Fibroblast of skin of abdomen (primary cell): Measurements from ENCODE around the gene DOCK4.

Source experiments
- DNase-seq: peaks from one replicate; pipeline ENCODE4 v3.0.0-alpha.2; 2013

The DOCK4 gene

DNA sequence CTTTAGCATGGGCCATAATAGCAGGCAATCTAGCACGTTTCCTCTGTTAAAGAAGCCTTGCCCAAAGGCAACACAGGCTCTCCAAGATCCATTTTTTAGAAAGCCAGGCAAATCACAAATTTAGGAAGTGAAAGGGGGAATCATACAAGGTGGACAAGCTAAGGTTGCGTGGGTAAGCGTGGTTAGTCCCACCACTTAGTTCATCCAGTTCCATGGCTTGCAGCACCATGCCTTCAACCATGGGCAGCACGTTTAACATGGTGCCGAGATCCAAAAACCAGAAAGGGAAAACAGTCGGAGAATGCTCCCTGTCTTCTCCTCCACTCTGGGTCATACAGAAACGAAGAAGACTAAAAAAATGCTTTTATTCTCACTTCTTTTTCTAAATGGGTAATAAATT is 409.5 kb downstream of the DOCK4 start:
- DNase-seq, result no peak

- DNase-seq, result peak; percentile 76
Measured at GRCh38 chr7:111789870-111790269, 416.3 kb downstream of the DOCK4 start.

DNA sequence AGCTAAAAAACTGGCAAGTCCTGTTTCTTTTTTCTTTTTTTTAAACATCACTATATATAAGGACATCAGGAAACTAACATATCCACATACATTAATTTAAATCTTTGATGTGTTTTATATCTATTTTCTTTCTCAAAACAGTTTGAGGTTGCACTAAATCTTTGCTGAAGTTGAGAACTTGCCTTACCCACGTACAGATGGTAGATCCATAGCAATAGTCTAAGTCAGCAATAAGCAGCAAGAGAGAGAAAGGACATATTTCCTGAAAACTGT is 417.2 kb downstream of the DOCK4 start:
- peak; percentile 14 for DNase-seq

DNA sequence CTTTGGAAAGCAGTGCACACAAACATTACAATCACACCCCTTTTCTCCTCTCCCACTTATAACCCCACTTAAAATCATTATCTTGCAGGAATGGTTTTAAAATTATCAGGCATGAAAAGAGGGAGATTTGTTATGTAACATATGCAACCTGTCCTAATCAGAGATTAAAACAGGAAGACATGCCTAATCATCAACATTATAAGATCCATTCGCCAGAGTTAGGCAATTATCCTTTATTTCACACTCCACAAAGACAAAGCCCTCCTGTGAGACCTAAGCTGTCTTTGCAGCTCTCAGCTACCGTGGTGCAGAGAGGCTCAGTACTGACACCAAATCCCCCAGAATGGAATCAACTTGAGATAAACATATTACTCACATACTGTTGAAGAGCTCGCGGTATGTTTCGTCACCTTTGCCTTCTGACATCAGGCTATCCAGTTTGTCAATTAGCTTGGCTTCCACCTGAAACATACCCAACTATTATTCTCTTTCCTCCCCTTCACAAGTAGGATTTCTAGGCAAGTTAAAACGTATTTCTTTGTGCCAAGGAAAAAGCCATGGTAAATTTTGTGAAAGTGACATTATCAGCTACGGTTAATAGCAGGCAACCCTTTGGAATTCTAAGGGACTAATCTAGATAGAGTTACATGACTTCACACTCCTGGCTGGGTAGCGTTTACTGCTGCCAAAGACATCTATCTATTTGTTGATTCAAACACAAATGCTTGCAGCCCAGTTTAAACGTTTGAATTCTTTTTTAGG is 417.7 kb downstream of the DOCK4 start:
- DNase-seq, result no peak

GRCh38 chr7:111787741-111788140 is 418.5 kb downstream of the DOCK4 start:
- DNase-seq, result peak; percentile 40

- DNase-seq, result no peak
Measured at GRCh38 chr7:111787099-111787498, 419.1 kb downstream of the DOCK4 start.

DNA sequence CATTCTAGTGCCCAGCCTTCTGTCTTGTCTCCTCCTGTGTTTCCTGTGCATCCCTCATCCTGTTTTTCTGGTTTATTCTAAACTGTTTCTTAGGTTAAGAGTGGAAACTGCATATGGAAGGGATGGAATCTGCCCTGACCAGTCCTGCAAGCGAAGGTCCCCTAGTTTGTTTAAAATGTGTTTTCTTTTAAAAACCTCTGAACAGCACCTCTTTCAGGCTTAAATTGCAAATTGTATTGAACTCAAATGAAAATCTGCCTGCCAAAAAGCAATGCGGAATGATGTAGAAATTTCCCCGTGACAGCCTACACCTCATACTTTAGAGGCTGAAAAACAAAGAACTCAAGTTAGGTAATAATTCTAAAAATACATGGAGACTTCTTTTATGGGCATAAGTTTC is 421.1 kb downstream of the DOCK4 start:
- DNase-seq, result no peak

GRCh38 chr7:111784296-111784695 is 421.9 kb downstream of the DOCK4 start:
- no peak for DNase-seq

DNA sequence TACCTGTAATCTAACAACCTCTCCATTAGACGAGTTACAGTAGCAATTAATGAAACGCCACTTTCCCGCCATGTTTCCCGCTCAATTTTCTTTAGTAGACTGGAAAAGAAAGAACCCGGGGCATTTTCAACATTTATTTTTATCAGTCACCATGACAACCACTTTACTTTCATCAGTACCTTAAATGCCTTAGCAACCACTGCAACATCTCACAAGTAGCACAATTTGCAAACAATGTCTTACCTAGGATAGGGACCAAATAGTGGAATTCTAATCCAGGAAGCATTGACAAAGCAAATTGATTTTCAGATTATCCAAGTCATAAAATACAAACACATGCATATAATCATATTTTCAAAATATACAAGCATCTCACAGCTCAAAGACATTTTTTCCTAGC is 422.3 kb downstream of the DOCK4 start:
- DNase-seq, result no peak

DNA sequence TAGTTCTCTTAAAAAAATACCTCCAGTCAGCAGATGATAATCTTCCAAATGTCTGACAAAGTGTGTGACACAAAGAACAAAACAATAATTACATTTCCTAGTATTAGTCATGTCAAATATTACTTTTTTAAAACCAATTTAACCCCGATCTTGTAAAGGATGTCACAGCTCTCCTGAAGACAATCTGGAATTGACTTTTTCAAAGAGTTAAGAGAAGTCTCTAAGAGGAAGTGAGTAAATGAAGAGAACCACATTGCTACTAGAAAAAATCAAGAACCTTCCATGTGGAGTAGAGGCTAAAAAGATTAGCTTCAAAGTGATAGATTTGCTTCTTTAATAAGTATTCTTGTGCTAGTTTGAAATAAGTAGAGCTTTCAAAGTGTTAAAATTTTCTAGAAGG is 425.7 kb downstream of the DOCK4 start:
- DNase-seq, result no peak

DNA sequence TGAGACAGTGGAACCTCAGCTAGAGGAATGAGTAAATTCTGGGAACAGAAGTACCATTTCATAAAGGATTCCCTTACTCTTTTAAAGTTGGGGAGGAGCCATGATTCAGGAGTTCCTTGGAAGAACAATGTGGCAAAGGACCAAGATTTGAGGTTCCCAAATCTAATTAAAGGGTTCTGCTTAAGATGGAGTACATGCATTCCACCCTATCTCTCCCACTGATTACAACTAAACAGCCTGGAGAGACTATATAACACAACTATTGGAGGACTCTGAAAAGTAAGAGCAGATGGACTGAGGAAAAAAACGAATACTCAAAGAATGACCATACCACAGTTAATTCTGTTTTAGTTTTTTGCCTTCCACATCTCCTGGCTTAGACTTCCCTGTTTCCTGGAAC is 431.0 kb downstream of the DOCK4 start:
- DNase-seq, result no peak

DNA sequence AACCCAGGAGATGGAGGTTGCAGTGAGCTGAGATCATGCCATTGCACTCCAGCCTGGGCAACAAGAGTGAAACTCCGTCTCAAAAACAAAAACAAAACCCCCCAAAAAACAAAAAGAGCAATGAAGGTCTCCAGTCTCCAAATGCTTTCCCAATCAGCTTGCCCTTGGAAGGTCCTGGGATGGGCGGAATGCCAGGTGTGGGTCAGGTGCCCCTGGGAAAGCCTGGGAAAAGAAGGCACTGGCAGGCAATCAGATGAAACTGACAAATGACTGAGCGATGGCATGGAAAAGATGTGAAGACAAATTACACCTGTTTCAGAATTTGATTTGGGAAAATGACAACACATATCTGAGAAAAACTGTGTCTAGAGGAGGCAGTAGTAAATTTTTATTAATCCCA is 433.5 kb downstream of the DOCK4 start:
- no peak for DNase-seq

DNA sequence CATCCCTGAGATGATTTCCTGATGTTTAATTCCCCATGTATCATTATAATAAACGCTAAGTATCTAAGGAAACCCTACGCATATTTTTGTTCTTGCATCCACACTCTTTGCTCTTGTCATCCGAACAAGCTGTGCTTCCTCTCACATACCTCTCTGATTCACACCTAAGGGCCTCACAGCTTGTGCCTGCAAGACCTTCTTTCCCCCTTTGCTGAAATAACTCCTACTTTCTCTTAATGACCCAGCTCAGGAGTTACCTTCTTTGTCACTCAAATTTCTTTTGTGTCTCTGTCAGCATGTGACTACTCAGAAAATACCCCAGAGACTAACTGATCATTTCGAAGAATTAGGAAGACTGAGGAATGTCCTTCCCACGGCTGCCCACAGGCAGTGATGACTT is 434.6 kb downstream of the DOCK4 start:
- DNase-seq, result no peak

- DNase-seq, result no peak
Measured at GRCh38 chr7:111770116-111770515, 436.1 kb downstream of the DOCK4 start.

- no peak for DNase-seq
Measured at GRCh38 chr7:111765751-111766643, 440.2 kb downstream of the DOCK4 start.

- DNase-seq, result peak; percentile 69
Measured at GRCh38 chr7:111763221-111763801, 442.9 kb downstream of the DOCK4 start.

DNA sequence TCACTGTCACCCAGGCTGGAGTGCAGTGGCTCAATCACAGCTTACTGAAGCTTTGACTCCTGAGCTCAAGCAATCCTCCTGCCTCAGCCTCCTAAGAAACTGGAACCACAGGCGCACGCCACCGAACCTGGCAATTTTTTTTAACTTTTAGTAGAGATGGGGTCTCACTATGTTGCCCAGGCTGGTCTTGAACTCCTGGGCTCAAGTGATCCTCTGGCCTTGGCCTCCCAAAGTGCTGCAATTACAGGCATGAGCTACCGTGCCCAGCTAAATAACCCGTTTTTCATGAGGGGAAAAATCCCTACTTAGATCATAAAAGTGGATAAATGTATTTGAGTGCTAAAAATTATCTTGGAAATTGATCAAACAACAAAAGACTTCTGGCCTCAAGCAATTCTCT is 443.4 kb downstream of the DOCK4 start:
- no peak for DNase-seq

DNA sequence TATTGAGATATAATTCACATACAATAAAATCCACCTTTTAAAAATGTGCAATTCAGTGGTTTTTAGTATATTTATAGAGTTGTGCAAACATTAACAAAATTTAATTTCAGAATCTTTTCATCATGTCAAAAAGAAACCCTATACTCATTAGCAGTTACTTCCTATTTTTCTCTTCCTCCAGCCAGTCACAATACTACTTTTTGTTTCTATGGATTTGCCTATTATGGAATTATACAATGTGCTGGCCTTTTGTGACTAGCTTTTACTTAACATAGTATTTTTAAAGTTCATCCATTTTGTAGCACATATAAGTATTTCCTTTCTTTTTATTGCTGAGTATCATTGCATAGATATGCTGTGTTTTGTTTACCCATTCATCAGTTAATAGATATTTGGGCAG is 444.0 kb downstream of the DOCK4 start:
- DNase-seq, result no peak

GRCh38 chr7:111760043-111760442 is 446.2 kb downstream of the DOCK4 start:
- DNase-seq, result no peak

GRCh38 chr7:111758332-111758731 is 447.9 kb downstream of the DOCK4 start:
- DNase-seq, result no peak

GRCh38 chr7:111756687-111757178 is 449.5 kb downstream of the DOCK4 start:
- DNase-seq, result peak; percentile 75

GRCh38 chr7:111755383-111755782 is 450.8 kb downstream of the DOCK4 start:
- DNase-seq, result no peak

DNA sequence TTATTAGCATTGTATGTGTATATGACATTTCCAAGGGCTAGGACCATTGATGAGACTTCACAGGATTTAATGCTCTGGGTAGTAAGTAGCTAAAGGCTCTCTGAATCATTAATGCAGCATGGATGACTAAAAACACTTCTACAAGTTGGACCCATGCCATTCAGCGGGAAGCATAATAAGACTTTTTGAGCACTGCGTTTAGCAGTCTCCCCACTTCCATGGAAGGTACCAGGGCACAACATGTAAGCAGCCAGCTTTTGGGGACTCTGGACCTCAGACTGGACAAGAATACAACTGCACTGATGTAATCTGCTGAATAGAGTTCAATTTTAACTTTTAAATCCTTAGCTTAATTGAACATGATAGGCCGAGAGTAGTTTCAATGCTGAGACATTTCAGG is 452.2 kb downstream of the DOCK4 start:
- peak; percentile 44 for DNase-seq
